Measurements from ENCODE around the gene TSPOAP1.

- TF ChIP-seq CTCF (conservative IDR thresholded peaks at IDR 0.05; ENCODE audit: low read depth, low read length) (no peak), EZH2 (IDR thresholded peaks at IDR 0.05; ENCODE audit: low read length, unreplicated experiment) (no peak)
Observed at GRCh38 chr17:58264407-58265103, 64.0 kb downstream of the TSPOAP1 start.

Data from PC-3 (cell line).